NT2/D1 (cell line): ENCODE results near the gene TTL.

Experiments
- YY1 ChIP-seq: IDR thresholded peaks from 2 replicates; pipeline ENCODE4 v1.6.1; 2011; ENCODE audit not compliant: insufficient read length, insufficient read depth
- ZNF274 ChIP-seq: IDR thresholded peaks from 2 replicates; pipeline ENCODE4 v1.6.1; 2011; ENCODE audit warnings: mild to moderate bottlenecking, low read depth, low read length

- TF ChIP-seq ZNF274 = no peak
- TF ChIP-seq YY1 = no peak
Measured at GRCh38 chr2:112493858-112494648, 12.1 kb downstream of the TTL start.
